ENCODE measurements around the gene ZBTB20.

ZBTB20 gene

GRCh38 chr3:114571363-114571762 is 575.7 kb downstream of the ZBTB20 start:
- DNase-seq (ENCODE audit: low spot score), result no peak

GRCh38 chr3:114569186-114569585 is 577.9 kb downstream of the ZBTB20 start:
- DNase-seq (ENCODE audit: low spot score), result no peak

- no peak for DNase-seq (ENCODE audit: low spot score)
Observed at GRCh38 chr3:114567771-114568170, 579.3 kb downstream of the ZBTB20 start.

- DNase-seq (ENCODE audit: low spot score), result no peak
Observed at GRCh38 chr3:114566767-114567166, 580.3 kb downstream of the ZBTB20 start.

- DNase-seq (ENCODE audit: low spot score), result no peak
Observed at GRCh38 chr3:114566162-114566755, 580.8 kb downstream of the ZBTB20 start.

- DNase-seq (ENCODE audit: low spot score), result no peak
Observed at GRCh38 chr3:114565216-114565615, 581.9 kb downstream of the ZBTB20 start.

- no peak for DNase-seq (ENCODE audit: low spot score)
Observed at GRCh38 chr3:114563720-114564119, 583.4 kb downstream of the ZBTB20 start.

GRCh38 chr3:114562557-114562956 is 584.5 kb downstream of the ZBTB20 start:
- DNase-seq (ENCODE audit: low spot score), result no peak

GRCh38 chr3:114558271-114558670 is 588.8 kb downstream of the ZBTB20 start:
- DNase-seq (ENCODE audit: low spot score), result no peak

- DNase-seq (ENCODE audit: low spot score), result no peak
Observed at GRCh38 chr3:114557791-114558190, 589.3 kb downstream of the ZBTB20 start.

- DNase-seq (ENCODE audit: low spot score), result no peak
Observed at GRCh38 chr3:114556657-114557213, 590.4 kb downstream of the ZBTB20 start.

- no peak for DNase-seq (ENCODE audit: low spot score)
Observed at GRCh38 chr3:114554731-114555130, 592.4 kb downstream of the ZBTB20 start.

GRCh38 chr3:114553949-114554593 is 593.0 kb downstream of the ZBTB20 start:
- DNase-seq (ENCODE audit: low spot score), result no peak

GRCh38 chr3:114552527-114552812 is 594.6 kb downstream of the ZBTB20 start:
- DNase-seq (ENCODE audit: low spot score), result no peak

- no peak for DNase-seq (ENCODE audit: low spot score)
Observed at GRCh38 chr3:114551770-114552526, 595.1 kb downstream of the ZBTB20 start.

- no peak for DNase-seq (ENCODE audit: low spot score)
Observed at GRCh38 chr3:114550165-114550564, 596.9 kb downstream of the ZBTB20 start.

GRCh38 chr3:114545193-114545592 is 601.9 kb downstream of the ZBTB20 start:
- DNase-seq (ENCODE audit: low spot score), result no peak

- no peak for DNase-seq (ENCODE audit: low spot score)
Observed at GRCh38 chr3:114542359-114542758, 604.7 kb downstream of the ZBTB20 start.

GRCh38 chr3:114539525-114539924 is 607.6 kb downstream of the ZBTB20 start:
- no peak for DNase-seq (ENCODE audit: low spot score)

- no peak for DNase-seq (ENCODE audit: low spot score)
Observed at GRCh38 chr3:114538211-114538610, 608.9 kb downstream of the ZBTB20 start.

- no peak for DNase-seq (ENCODE audit: low spot score)
Observed at GRCh38 chr3:114528517-114528916, 618.6 kb downstream of the ZBTB20 start.

GRCh38 chr3:114527036-114527644 is 619.9 kb downstream of the ZBTB20 start:
- DNase-seq (ENCODE audit: low spot score), result no peak

GRCh38 chr3:114525278-114525677 is 621.8 kb downstream of the ZBTB20 start:
- DNase-seq (ENCODE audit: low spot score), result no peak
